HG02884 (cell line): ENCODE data around the gene FAM210B.
"Not testable (repeated sequence)": the region's sequence is repeated elsewhere in the genome, so short reads cannot be mapped to it uniquely, and the experiment has no call there.

Experiments used
- ATAC-seq: cut with Tn5 transposase; IDR thresholded peaks from one replicate; pipeline ENCODE4 v1.9.1; 2021; ENCODE audit warnings: mild to moderate bottlenecking, moderate library complexity; ENCODE audit not compliant: unreplicated experiment

The FAM210B gene

DNA sequence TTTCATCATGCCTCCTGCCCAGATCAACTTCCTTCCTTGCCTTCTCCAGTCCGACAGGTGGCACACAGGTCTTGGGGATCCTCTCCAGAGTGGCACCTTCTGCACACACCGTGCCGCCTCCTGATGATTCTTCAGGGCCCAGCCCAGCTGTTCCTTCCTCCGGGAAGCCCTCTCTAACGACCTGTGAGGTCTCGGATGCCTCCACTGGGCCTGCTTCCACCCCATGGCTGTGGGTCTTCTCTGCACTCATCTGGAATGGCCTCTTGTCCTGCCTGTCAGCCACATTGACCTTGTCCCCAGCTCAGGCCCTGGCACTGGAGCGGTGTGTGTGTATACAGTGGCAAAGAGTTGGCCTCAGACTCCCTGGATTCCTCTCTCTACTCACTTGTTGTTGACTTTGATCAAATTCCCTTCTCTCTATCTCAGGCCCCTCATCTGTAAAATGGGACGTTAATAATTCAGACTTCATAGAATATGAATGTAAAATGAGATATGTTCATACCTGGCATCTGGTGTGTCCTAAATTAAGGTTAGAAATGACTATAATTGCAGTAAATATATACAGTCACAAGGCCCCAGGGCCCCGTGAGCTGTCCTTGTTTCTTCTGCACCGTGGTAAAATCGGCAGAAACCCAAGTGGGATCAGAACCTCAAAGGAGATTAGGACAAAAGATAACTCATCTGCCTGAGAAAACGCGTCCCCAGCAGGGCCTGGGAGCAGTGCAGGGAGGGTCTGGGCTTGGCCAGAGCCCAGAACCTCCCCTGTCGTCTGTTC is 1.5 kb downstream of the FAM210B start:
- ATAC-seq, result no peak

- ATAC-seq, result no peak
These were observed 2.1 kb downstream of the FAM210B start for GRCh38 chr20:56360908-56361205.

DNA sequence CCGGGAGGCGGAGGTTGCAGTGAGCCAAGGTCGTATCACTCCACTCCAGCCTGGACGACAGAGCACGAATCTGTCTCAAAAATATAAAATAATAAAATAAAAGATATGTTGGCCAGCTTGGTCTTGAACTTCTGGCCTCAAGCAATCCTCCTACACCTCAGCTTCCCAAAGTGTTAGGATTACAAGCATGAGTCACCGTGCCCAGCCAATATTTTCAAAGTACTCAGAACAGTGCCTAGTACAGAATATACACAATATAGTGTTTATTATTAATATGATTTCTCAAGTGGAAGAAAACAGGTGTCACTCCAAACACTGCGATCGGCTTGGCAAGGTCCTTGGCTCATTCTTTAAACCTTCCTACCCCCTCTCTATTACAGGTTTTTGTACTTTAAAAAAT is 3.1 kb downstream of the FAM210B start:
- no peak for ATAC-seq

- ATAC-seq, result no peak
These were observed 4.1 kb downstream of the FAM210B start for GRCh38 chr20:56362833-56363413.

GRCh38 chr20:56363491-56363890 is 4.7 kb downstream of the FAM210B start:
- no peak for ATAC-seq

- ATAC-seq, result no peak
These were observed 9.8 kb downstream of the FAM210B start for GRCh38 chr20:56368351-56369134.

- no peak for ATAC-seq
These were observed 10.4 kb downstream of the FAM210B start for GRCh38 chr20:56369179-56369578.

DNA sequence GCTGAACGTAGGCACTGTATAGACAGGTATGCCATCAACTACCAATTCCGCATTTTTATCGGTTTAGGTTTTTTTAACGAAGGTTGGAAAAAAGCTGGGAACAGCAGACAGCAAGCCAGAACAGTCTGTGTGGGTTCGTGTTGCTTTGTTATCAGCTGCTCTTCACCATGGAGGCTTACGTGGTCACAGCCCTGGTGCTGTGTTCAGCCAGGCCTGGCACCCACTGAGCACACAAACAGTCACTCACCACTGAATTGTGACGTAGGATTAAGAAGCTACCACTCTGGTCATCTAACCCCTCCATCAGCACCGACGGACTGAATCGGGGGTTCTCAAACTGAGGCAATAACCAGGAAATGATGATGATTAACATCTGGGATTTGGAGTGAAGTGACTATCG is 13.2 kb downstream of the FAM210B start:
- ATAC-seq, result no peak

DNA sequence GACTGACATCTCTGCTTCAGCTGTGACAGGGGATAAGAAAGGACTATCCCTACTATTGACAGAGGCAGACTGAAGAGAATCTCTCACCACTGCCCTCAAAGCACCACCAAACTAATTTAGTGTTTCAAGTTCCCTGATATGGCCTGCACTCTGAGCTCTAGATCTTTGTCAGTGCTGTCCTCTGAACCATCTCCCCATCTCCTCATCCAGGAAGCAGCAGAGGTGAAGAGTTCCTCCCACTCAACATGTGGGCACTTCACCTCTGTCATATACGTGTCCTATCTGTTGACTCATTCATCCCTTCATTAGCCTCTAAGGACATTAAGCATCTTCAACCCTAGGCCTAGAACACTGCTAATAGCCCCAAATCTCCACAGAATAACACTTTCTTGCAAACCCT is 14.1 kb downstream of the FAM210B start:
- no peak for ATAC-seq

- ATAC-seq, result peak; percentile 60
These were observed 15.2 kb downstream of the FAM210B start for GRCh38 chr20:56373942-56374341.

GRCh38 chr20:56376331-56376730 is 17.6 kb downstream of the FAM210B start:
- no peak for ATAC-seq

DNA sequence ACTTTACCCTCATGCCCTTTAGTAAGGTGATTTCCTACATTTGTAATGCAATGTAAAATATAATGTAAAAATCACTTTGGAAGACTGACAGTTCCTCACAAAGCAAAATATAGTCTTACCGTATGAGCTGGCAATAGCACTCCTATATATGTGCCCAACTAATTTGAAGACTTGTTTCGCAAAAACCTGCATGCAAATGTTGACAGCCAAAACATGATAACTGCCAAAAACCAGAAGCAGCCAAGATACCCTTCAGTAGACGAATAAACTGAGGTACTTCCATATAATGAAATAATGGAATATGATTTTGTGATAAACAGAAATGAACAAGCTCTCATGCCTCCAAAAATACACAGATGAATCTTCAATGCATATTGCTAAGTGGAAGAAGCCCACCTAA is 19.6 kb downstream of the FAM210B start:
- ATAC-seq, result no peak

DNA sequence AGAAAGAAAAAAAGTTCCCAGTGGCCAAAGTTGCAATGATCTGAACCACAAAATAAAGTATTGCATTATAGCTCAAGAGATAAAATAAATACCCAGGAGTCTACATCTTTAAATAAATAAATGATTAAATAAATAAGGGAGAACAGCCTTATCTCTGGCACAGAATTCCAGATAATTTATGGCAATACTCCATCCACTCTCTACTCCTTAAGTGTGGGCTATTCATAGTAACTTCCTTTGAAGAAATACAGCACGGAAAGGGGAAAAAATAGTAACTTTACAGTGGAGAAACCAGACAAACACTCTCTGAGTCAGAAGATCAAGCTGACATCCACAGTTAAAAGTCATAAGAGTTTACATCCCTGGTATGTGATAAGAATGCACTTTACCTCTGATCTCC is 21.6 kb downstream of the FAM210B start:
- no peak for ATAC-seq

DNA sequence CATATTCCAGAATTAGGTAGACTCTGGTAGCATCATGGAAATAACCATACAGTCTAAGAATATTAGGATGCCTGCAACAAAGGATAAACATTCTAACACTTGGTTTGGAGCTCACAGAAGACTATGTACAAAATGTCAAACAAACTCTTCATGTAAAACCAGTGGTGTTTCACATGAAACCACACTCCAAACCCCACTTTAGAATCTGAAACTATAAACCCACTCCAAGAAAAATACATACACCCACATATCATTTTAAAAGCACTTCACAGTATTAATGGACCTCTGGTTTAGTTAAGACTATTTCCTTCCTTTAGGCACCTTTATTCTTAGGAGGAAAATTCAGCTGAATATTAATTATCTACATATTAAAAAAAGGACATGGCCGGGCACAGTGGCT is 22.7 kb downstream of the FAM210B start:
- peak; percentile 79 for ATAC-seq

- no peak for ATAC-seq
These were observed 23.9 kb downstream of the FAM210B start for GRCh38 chr20:56382696-56383095.

GRCh38 chr20:56383334-56383733 is 24.6 kb downstream of the FAM210B start:
- ATAC-seq, result no peak

DNA sequence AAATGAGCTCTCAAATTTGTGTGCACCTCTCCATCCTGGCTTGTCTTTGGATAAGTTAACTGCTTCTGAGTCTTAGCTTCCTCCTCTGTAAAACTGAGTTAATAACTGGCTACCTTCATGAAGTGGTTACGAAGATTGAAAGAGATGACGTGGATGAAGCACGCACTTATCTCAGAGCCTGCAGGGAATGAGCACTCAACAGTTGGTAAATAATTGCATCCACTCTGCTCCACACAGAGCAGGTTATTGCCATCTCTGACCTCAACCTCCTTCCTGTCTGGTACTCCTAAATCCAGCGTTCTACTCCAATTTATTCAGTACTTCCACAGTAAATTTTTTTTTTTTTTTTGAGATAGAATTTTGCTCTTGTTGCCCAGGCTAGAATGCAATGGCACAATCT is 26.4 kb downstream of the FAM210B start:
- no peak for ATAC-seq

GRCh38 chr20:56386219-56386618 is 27.4 kb downstream of the FAM210B start:
- ATAC-seq, result no peak

DNA sequence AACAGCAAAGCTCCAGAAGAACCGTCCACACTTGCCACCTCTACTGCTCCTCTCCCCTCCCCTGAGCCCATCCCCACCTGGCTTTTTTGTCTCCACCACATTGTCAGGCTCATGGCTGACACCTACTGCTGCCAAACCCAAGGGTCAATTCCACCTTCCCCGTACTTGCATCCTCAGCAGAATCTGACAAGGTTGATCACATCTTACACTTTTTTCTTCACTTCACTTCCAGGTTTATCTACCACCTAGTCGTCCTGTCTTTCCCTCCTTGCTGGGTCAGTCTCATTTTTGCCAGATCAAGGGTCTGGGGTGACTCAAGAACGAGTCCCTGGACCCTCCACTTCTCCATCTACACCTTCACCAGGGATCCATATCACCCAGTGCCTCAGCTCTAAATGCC is 30.1 kb downstream of the FAM210B start:
- ATAC-seq, result no peak

GRCh38 chr20:56389807-56390206 is 31.0 kb downstream of the FAM210B start:
- no peak for ATAC-seq

DNA sequence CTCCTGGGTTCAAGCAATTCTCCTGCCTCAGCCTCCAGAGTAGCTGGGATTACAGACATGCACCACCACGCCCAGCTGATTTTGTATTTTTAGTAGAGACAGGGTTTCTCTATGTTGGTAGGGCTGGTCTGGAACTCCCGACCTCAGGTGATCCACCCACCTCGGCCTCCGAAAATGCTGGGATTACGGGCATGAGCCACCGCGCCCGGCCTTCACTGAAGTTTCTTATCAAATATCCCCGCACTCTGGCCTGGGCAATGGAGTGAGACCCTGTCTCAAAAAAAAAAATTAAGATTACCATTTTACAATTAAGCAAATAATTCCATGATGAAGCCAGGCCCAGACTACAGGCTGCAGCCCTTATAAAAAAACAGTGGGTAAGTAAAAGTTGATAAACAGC is 31.6 kb downstream of the FAM210B start:
- ATAC-seq, result not testable (repeated sequence)

DNA sequence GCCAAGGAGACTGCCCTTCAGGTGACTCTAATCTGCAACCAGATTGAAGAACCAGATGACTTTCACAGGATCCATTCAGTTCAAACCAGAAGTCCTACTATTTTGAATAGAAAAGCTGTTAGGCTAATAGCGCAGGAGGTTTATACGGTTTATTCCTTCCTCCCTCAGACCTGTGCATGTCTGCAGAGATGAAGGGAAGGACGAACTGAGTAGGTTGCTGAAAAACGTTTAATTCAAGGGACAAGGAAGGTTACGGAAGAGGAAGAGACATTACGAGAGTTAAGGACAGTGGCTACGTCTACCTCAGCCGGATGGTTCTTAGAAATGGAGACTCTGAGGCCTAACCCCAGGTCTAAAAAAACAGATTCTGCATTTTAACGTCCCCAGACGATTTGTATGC is 32.3 kb downstream of the FAM210B start:
- no peak for ATAC-seq
